ENCODE data around the gene KCTD11.

The KCTD11 gene

DNA sequence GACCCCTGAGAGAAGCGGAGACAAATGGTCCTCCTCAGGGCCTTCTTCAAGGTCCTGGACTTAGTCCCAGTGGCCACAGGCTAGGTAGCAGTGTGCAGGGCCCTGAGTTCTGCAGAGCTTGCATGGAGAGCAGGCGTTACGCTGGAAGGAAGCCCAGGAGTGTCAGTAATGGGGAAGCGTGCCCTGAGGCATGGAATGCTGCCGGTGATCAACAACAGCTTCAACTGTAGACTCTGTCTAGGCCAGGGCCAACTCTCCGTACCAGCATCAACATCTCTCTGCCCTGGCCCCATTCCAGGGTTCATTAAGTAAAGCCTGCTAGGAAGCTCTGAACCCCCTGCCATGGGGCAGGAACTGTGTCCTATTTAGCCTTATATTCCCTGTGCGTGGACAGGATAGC lies 28.4 kb downstream of the KCTD11 start:
- H3K4me2 ChIP-seq (ENCODE audit: low read length), result no peak overlapping the region
- no peak for TF ChIP-seq EZH2 (IDR thresholded peaks at IDR 0.05; ENCODE audit: borderline replicate concordance, low read length)
- TF ChIP-seq, protein P1, sequence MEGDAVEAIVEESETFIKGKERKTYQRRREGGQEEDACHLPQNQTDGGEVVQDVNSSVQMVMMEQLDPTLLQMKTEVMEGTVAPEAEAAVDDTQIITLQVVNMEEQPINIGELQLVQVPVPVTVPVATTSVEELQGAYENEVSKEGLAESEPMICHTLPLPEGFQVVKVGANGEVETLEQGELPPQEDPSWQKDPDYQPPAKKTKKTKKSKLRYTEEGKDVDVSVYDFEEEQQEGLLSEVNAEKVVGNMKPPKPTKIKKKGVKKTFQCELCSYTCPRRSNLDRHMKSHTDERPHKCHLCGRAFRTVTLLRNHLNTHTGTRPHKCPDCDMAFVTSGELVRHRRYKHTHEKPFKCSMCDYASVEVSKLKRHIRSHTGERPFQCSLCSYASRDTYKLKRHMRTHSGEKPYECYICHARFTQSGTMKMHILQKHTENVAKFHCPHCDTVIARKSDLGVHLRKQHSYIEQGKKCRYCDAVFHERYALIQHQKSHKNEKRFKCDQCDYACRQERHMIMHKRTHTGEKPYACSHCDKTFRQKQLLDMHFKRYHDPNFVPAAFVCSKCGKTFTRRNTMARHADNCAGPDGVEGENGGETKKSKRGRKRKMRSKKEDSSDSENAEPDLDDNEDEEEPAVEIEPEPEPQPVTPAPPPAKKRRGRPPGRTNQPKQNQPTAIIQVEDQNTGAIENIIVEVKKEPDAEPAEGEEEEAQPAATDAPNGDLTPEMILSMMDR (IDR thresholded peaks at IDR 0.05; ENCODE audit: low read length), result no peak
- H3K4me3 ChIP-seq (ENCODE audit: low read depth, low read length, poor library complexity, severe bottlenecking), result no peak overlapping the region

GRCh38 chr17:7380855-7381683 lies 29.1 kb downstream of the KCTD11 start, which contains the start of gene TNK1:
Gene TNK1, plus strand, starts transcription at chr17:7381089. Its CDS starts 1,838 bp downstream, at chr17:7382927.
- Histone ChIP-seq H3K4me1 (ENCODE audit: insufficient read depth, low read length, severe bottlenecking) (peaks cover 18% of the 10 kb centered on the region), H3K9ac (ENCODE audit: low read length) (no peak within 1 kb of the TSS), H3K9me2 (ENCODE audit: low read depth, low read length) (no peaks in the 10 kb centered on the region), H3K36me3 (ENCODE audit: insufficient read depth, low read length) (no peaks in the 10 kb centered on the region), H2AFZ (ENCODE audit: low read length) (no peak within 1 kb of the TSS), H3K79me2 (ENCODE audit: insufficient read depth, low read length) (no peaks in the 10 kb centered on the region), H4K20me1 (ENCODE audit: insufficient read depth, low read length) (no peaks in the 10 kb centered on the region), H3K27ac (ENCODE audit: low read depth, low read length, poor library complexity, severe bottlenecking) (no peak within 1 kb of the TSS), H3K27me3 (ENCODE audit: insufficient read depth, low read length) (peaks cover 8% of the 10 kb centered on the region; the same call in 1 of the 2 replicates), H3K4me3 (ENCODE audit: low read depth, low read length, poor library complexity, severe bottlenecking) (no peak within 1 kb of the TSS), H3K9me3 (ENCODE audit: low read length) (peaks cover 9% of the 10 kb centered on the region), H3K4me2 (ENCODE audit: low read length) (no peak within 1 kb of the TSS), H3F3A (ENCODE audit: insufficient read depth, low read length) (no peaks in the 10 kb centered on the region)
- TF ChIP-seq EZH2 (IDR thresholded peaks at IDR 0.05; ENCODE audit: borderline replicate concordance, low read length), result no peak
- TF ChIP-seq, protein P1 (IDR thresholded peaks at IDR 0.05; ENCODE audit: low read length), result no peak

More for the DNA sequence above, 28.4 kb downstream of the KCTD11 start:
- no peak overlapping the region for H3K9ac ChIP-seq (ENCODE audit: low read length)
- H3K4me1 ChIP-seq (ENCODE audit: insufficient read depth, low read length, severe bottlenecking), result peaks cover 18% of the 10 kb centered on the region
- no peaks in the 10 kb centered on the region for H3K36me3 ChIP-seq (ENCODE audit: insufficient read depth, low read length)
- H3K9me3 ChIP-seq (ENCODE audit: low read length), result peaks cover 9% of the 10 kb centered on the region
- H3K9me2 ChIP-seq (ENCODE audit: low read depth, low read length), result no peaks in the 10 kb centered on the region
- H3F3A ChIP-seq (ENCODE audit: insufficient read depth, low read length), result no peaks in the 10 kb centered on the region
- no peak overlapping the region for H3K27ac ChIP-seq (ENCODE audit: low read depth, low read length, poor library complexity, severe bottlenecking)
- peaks cover 8% of the 10 kb centered on the region; the same call in 1 of the 2 replicates for H3K27me3 ChIP-seq (ENCODE audit: insufficient read depth, low read length)
- no peaks in the 10 kb centered on the region for H3K79me2 ChIP-seq (ENCODE audit: insufficient read depth, low read length)
- no peak overlapping the region for H2AFZ ChIP-seq (ENCODE audit: low read length)
- no peaks in the 10 kb centered on the region for H4K20me1 ChIP-seq (ENCODE audit: insufficient read depth, low read length)

GRCh38 chr17:7382901-7383300 lies 30.9 kb downstream of the KCTD11 start:
- Histone ChIP-seq H3K4me1 (ENCODE audit: insufficient read depth, low read length, severe bottlenecking) (peaks cover 18% of the 10 kb centered on the region), H3K9me3 (ENCODE audit: low read length) (peaks cover 9% of the 10 kb centered on the region), H3K9ac (ENCODE audit: low read length) (no peak overlapping the region), H3F3A (ENCODE audit: insufficient read depth, low read length) (no peaks in the 10 kb centered on the region), H3K36me3 (ENCODE audit: insufficient read depth, low read length) (peaks cover 2% of the 10 kb centered on the region; the same call in 1 of the 2 replicates), H3K79me2 (ENCODE audit: insufficient read depth, low read length) (no peaks in the 10 kb centered on the region), H3K27ac (ENCODE audit: low read depth, low read length, poor library complexity, severe bottlenecking) (no peak overlapping the region), H3K4me3 (ENCODE audit: low read depth, low read length, poor library complexity, severe bottlenecking) (no peak overlapping the region), H3K27me3 (ENCODE audit: insufficient read depth, low read length) (peaks cover 8% of the 10 kb centered on the region; the same call in 1 of the 2 replicates), H3K9me2 (ENCODE audit: low read depth, low read length) (no peaks in the 10 kb centered on the region), H4K20me1 (ENCODE audit: insufficient read depth, low read length) (no peaks in the 10 kb centered on the region), H2AFZ (ENCODE audit: low read length) (no peak overlapping the region), H3K4me2 (ENCODE audit: low read length) (no peak overlapping the region)
- no peak for TF ChIP-seq EZH2 (IDR thresholded peaks at IDR 0.05; ENCODE audit: borderline replicate concordance, low read length)
- TF ChIP-seq, protein P1 (IDR thresholded peaks at IDR 0.05; ENCODE audit: low read length), result no peak
